Measurements from ENCODE around the gene TUBB2B. TPM values are rescaled to one million over a fixed set of nuclear protein-coding genes. Genes with fewer than 3 reads are reported as not detected.

TUBB2B gene
- 109 to 119 TPM (median 117 TPM) in 3 replicates for total RNA-seq
- long read RNA-seq, transcript TUBB2B-201 (4 exons, 2,020 nt) = major isoform, 169 of 197 reads
- long read RNA-seq, partial matches to known transcripts = 4 of 197 reads
- long read RNA-seq, other reads (novel, unspliced or antisense) = 24 of 197 reads

DNA sequence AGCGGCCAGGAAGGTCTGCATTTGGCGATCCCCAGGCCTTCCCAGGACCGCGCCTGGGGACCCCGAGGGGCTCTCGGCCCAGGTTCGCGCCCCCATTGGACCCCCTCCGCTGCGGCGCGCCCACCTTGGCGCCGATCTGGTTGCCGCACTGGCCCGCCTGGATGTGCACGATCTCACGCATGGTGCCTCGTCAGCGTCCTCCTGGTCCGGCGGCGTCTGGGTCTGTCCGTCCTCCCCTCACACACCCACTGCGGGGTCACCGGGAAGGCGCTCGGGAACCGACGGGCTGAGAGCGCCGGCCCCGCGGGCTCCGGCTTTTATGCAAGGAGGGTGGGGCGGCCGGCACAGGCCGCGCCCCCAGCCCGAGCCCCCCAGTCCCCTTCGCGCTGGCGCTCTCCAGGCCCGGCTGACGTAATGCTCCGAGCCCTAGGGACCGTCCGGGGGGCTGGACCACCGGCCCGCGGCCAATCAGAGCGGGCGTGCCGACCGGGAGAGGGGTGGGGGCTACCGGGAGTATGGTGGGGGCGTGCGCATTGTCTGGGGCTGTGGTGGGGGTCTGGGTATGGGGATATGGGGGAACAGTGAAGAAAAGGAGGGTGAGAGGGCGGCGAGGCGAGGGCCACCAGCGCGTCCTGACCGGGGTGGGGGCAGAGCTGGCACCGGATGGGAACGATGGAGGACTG lies at the start of gene TUBB2B:
TSS of gene TUBB2B (minus strand) at position 291 of the 683 bp plus-strand sequence. CDS start at position 181, 110 bp downstream.
- Mint-ChIP-seq H3K4me1 (ENCODE audit: low read depth) (peaks cover 66% of the 10 kb centered on the region), H3K36me3 (ENCODE audit: low read depth) (peaks cover 10% of the 10 kb centered on the region), H3K27ac (ENCODE audit: unreplicated experiment) (peak within 1 kb of the TSS; percentile 87), H3K4me3 (ENCODE audit: unreplicated experiment) (peak within 1 kb of the TSS; percentile 95), H3K27me3 (ENCODE audit: low read depth) (no peaks in the 10 kb centered on the region), H3K9me3 (ENCODE audit: low read depth) (no peaks in the 10 kb centered on the region)
- no peak for DNase-seq (ENCODE audit: low spot score)
- TF ChIP-seq, protein P1, sequence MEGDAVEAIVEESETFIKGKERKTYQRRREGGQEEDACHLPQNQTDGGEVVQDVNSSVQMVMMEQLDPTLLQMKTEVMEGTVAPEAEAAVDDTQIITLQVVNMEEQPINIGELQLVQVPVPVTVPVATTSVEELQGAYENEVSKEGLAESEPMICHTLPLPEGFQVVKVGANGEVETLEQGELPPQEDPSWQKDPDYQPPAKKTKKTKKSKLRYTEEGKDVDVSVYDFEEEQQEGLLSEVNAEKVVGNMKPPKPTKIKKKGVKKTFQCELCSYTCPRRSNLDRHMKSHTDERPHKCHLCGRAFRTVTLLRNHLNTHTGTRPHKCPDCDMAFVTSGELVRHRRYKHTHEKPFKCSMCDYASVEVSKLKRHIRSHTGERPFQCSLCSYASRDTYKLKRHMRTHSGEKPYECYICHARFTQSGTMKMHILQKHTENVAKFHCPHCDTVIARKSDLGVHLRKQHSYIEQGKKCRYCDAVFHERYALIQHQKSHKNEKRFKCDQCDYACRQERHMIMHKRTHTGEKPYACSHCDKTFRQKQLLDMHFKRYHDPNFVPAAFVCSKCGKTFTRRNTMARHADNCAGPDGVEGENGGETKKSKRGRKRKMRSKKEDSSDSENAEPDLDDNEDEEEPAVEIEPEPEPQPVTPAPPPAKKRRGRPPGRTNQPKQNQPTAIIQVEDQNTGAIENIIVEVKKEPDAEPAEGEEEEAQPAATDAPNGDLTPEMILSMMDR (IDR thresholded peaks at IDR 0.05) = no peak

DNA sequence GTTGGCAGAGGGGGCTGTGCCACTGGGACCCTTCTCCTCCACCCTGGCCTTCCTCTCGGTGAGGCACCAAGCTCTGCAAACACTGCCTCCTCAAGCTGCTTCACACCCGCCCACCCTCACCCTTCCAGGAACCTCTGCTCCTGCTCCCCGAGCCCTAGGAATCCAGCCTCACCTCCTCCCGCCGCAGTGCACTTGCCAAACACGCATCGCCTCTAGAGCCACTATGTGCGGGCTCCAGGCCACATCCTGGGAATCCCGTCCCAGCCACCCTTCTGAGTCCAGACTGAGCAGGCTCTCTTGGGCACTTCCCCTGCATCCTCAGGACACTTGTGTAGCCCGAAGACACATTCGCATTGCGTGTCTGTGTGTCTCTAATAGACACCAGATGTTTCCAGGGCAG lies 49.8 kb upstream of the TUBB2B start:
- peak; percentile 73 for DNase-seq (ENCODE audit: low spot score)

DNA sequence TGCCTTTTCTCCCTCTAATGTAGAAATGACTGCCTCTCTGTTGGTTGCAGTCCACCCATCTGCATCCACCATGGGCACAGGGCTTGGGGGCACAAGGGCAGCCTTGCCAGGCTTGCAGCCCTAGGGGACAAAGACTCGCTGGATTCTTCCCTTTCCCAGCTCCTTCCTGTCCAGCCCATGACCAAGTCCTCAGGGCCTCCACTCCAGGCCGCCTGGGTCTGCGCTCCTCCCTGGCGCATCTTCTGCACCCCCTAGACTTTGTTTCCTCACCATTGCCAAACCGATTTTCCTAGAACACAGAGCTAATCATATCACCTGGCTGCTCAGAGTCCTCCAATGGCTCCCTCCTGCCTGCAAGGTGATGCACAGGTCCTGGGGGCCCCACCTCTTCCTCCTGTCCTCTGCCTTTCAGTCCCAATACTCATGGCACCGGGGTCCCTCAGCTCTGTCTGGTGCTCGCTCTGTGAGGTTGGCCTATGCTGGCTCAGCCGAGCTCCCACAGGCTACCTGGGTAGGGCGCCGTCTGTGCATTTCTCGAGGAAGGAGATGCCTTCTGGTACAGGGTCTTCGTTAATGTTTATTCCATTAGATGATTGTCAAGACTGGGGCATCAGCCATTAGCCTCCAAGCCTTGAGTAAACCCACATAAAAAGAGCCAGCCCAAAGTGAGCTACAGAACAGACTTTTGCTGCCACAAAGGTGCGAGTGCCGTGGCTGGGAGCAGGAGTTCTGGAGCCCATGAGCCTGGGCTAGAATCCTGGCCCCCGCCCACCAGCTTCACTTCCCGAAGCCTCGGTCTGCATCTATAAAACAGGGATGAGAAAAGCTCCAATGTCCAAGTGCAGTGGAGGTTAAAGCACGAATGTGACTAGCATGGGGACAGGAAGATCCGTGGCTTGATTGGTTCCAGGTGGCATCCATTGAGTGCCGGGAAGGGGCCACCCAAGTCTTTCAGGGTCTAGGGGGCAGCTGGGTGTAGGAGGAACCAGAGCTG lies 49.0 kb upstream of the TUBB2B start:
- DNase-seq (ENCODE audit: low spot score) = peak; percentile 51
- no peak overlapping the region for H3K4me3 Mint-ChIP-seq (ENCODE audit: unreplicated experiment)
- TF ChIP-seq, protein P1 (IDR thresholded peaks at IDR 0.05) = no peak
- no peaks in the 10 kb centered on the region for H3K27me3 Mint-ChIP-seq (ENCODE audit: low read depth)
- H3K36me3 Mint-ChIP-seq (ENCODE audit: low read depth) = peaks cover 9% of the 10 kb centered on the region
- no peak overlapping the region for H3K27ac Mint-ChIP-seq (ENCODE audit: unreplicated experiment)
- peaks cover 19% of the 10 kb centered on the region for H3K4me1 Mint-ChIP-seq (ENCODE audit: low read depth)
- H3K9me3 Mint-ChIP-seq (ENCODE audit: low read depth) = no peaks in the 10 kb centered on the region

More for the DNA sequence above, 49.8 kb upstream of the TUBB2B start:
- H3K9me3 Mint-ChIP-seq (ENCODE audit: low read depth) = no peaks in the 10 kb centered on the region
- H3K27ac Mint-ChIP-seq (ENCODE audit: unreplicated experiment) = peak overlapping the region; percentile 63
- peaks cover 27% of the 10 kb centered on the region for H3K4me1 Mint-ChIP-seq (ENCODE audit: low read depth)
- TF ChIP-seq, protein P1 (IDR thresholded peaks at IDR 0.05) = no peak
- H3K27me3 Mint-ChIP-seq (ENCODE audit: low read depth) = no peaks in the 10 kb centered on the region
- no peak overlapping the region for H3K4me3 Mint-ChIP-seq (ENCODE audit: unreplicated experiment)
- H3K36me3 Mint-ChIP-seq (ENCODE audit: low read depth) = peaks cover 2% of the 10 kb centered on the region

DNA sequence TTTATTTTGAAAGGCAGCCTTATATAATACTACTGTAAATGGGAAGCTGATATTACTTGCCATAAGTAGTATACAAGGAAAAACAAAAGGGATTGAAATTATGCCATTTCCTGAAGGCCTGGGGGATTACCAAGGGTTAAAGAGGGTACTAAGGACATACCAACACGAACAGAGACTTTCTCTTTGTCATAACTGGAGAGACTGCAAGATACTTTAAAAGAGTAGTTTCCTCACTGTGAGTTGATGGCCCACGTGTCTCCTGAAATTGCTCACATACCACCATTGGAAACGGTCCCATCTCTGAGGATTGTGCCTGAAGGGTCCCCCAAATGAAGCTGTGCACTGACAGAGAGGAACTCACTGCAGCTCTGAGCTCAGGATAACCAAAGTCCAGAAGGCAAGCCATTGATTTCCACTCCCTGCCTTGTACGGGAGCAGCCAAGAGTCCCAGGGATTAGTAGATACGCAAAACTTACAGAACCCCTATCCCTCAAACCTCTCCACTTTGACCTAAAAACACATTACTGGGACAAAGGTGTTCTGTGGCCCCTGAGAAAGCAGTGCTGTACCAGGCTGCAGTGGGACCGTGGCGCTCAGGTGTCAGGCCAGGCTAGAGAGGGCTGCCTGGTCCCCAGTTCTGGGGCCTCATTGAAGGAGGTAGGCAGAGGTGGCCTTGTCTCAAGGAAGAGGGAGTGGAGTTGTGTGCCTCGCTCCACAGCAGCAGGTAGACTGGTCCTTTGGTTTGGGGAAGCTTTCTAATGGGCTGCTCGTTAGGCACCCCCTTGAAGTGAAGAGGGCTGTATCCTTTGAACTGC lies 46.5 kb upstream of the TUBB2B start:
- H3K36me3 Mint-ChIP-seq (ENCODE audit: low read depth) = peaks cover 19% of the 10 kb centered on the region
- no peaks in the 10 kb centered on the region for H3K9me3 Mint-ChIP-seq (ENCODE audit: low read depth)
- TF ChIP-seq, protein P1 (IDR thresholded peaks at IDR 0.05) = no peak
- no peak overlapping the region for H3K27ac Mint-ChIP-seq (ENCODE audit: unreplicated experiment)
- DNase-seq (ENCODE audit: low spot score) = peak; percentile 62
- H3K4me3 Mint-ChIP-seq (ENCODE audit: unreplicated experiment) = no peak overlapping the region
- H3K27me3 Mint-ChIP-seq (ENCODE audit: low read depth) = no peaks in the 10 kb centered on the region
- no peaks in the 10 kb centered on the region for H3K4me1 Mint-ChIP-seq (ENCODE audit: low read depth)

All from chondrocyte (in vitro differentiated cells).